GM19468 (cell line): ENCODE results near the gene HOXB5.

Experiments used
- ATAC-seq: cut with Tn5 transposase; IDR thresholded peaks from one replicate; pipeline ENCODE4 v1.9.1; 2021; ENCODE audit warnings: mild to moderate bottlenecking, moderate library complexity, moderate number of reproducible peaks; ENCODE audit not compliant: unreplicated experiment; ENCODE audit errors: extremely low read depth

The HOXB5 gene

GRCh38 chr17:48578616-48579470, 14.7 kb downstream of the HOXB5 start:
- no peak for ATAC-seq

GRCh38 chr17:48577946-48578615, 15.5 kb downstream of the HOXB5 start, which contains the start of gene HOXB4:
HOXB4 (minus strand) TSS chr17:48578350; CDS start chr17:48578319, 31 bp downstream.
- no peak for ATAC-seq

DNA sequence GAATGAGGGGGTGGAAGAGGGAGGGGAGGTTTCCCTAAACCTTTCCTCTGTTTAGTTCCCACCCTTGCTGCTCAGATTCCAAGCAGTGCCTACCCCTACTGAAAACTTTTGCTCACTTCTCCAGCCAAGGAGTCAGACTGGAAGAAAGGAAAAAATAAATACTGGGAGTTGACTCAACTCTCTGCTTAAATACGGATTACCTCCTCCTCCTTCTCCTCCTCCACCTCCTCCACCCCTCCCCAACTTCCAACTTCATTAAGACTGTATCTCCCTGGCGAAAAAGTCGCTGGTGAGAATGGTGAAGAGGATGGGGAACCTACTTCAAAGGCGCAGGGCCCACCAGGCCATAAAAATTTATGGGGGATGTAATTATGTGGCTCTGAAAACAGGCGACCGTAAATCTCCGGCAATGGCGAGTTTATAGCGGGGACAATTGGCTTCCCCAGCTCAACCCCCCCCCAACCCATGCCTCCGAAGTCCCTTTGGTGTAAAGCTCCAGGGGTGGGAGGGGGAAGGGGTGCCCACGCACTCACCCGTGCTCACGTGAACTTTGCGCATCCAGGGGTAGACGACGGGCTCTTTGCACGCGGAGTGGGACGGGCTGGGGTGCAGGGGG, 16.1 kb downstream of the HOXB5 start:
- ATAC-seq: no peak

DNA sequence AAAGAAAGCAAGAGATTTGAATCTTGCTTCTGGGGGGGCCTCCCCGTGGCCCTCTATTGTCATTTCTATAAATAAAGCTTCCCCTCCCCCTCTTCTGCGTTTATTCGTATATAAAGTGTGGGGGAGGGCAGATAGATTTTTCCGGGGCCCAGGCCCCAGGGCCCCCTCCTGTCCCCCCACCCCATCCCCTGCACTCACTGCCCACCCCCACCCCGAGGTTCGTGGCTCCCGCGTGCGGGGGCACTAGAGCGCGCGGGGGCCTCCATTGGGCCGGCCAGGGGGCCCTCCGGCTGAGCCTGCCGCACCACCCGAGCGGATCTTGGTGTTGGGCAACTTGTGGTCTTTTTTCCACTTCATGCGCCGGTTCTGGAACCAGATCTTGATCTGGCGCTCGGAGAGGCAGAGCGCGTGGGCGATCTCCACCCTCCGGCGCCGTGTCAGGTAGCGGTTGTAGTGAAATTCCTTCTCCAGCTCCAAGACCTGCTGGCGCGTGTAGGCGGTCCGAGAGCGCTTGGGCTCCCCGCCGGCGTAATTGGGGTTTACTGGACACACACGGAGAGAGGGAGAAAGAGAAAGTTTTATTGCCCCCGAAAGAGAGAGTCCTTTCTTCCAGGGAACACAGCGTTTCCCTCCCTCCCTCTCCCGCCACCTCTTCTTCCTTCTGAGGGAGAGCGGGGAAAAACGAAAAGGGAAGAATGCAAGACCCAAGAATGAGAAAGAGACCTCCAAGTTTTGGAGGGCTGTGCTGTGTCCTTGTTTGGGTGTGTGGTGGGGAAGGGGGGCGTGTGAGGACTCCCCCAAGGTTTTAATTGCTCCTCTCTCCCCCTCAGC, 16.9 kb downstream of the HOXB5 start:
- ATAC-seq: no peak

GRCh38 chr17:48575673-48576478, 17.7 kb downstream of the HOXB5 start:
- ATAC-seq: no peak

- no peak for ATAC-seq
Observed at GRCh38 chr17:48575066-48575582, 18.5 kb downstream of the HOXB5 start.

DNA sequence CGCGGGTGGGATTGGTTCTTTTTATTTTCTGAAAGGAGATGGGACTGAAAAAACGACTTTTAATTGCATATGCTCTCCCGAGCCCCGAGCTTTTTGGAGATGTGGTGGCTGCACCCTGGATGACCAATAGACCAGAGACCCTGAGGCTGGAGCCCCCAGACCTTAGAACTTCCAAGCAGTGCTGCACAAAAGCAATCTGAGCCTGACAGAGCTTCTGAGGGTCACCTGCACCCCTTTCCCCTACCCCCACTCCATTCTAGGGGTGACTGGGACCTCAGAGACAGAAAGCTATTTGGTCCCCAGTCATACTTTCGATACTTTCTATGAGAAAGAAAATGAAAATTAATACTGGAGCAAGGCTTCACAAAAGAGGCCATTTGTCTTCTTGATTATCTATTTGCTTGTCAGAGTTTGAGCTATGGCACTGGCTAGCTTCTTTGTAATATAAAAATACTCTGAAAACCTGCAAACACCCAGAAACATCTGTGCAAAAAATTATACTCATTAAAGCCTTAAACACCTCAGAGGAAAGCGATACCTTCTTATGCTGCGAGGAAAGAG, 19.0 kb downstream of the HOXB5 start:
- ATAC-seq: no peak

- no peak for ATAC-seq
Observed at GRCh38 chr17:48571826-48572417, 21.7 kb downstream of the HOXB5 start.

GRCh38 chr17:48571024-48571818, 22.4 kb downstream of the HOXB5 start:
- no peak for ATAC-seq

GRCh38 chr17:48570325-48571023, 23.1 kb downstream of the HOXB5 start:
- ATAC-seq: no peak

GRCh38 chr17:48569674-48570324, 23.8 kb downstream of the HOXB5 start:
- ATAC-seq: no peak

DNA sequence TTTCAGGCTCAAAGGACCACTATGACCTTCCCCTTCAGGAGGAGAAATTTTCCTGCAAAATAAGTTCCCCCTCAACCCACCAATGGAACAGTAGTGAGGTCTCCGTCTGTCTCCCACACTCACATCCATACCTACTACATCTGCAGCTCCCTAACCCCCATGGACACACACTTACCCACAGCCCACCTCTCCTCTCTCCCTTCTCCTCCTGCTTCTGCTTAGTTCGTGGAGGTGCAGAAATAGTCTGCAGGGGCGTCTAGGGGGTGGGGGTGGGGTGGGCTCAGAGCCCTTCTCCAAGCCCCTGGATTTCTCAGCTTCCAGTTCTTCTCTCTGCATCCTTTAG, 24.4 kb downstream of the HOXB5 start:
- ATAC-seq: no peak

GRCh38 chr17:48568499-48569239, 24.9 kb downstream of the HOXB5 start:
- ATAC-seq: no peak

GRCh38 chr17:48567646-48568354, 25.8 kb downstream of the HOXB5 start:
- no peak for ATAC-seq

DNA sequence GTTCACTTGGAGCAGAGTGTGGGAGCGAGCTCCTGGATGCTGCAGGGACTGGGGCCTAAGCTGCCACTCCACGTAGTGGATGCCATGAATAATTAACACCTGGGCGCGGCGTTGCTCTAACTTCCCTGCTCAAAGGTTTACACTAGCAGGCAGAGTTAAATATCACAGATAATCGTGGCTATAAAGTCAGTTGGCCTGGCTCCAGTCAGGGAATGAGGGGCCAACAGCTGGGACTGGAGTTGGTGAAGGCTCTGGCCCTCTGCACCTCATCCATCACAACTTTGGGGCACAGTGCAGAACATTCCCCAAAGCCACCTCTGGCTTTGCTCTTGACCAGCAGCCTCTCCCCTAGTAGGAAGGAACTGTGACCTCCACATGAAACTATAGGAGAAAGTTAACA, 26.4 kb downstream of the HOXB5 start:
- no peak for ATAC-seq
